GM06990 (cell line): ENCODE data around the gene LTBP2.

Source experiments
- DNase-seq: peaks from one replicate; pipeline ENCODE4 v3.0.0-alpha.2; 2011; ENCODE audit not compliant: insufficient read length; ENCODE audit errors: extremely low read depth
- H3K27me3 ChIP-seq: replicated peaks from 2 replicates; pipeline ENCODE4 v1.6.0; 2011; ENCODE audit warnings: low read length; ENCODE audit not compliant: control insufficient read depth, insufficient read depth
- H3K36me3 ChIP-seq: 2 replicates; pipeline ENCODE4 v1.5.1; 2011; ENCODE audit warnings: low read length; ENCODE audit not compliant: control insufficient read depth, insufficient read depth
- H3K4me3 ChIP-seq: replicated peaks from 2 replicates; pipeline ENCODE4 v1.5.1; 2011; ENCODE audit warnings: low read depth, mild to moderate bottlenecking, control low read depth, low read length
- CTCF ChIP-seq: IDR thresholded peaks from 2 replicates; pipeline ENCODE4 v1.5.1; 2011; ENCODE audit warnings: low read length, control low read depth, mild to moderate bottlenecking, inconsistent platforms; ENCODE audit not compliant: insufficient read depth, poor library complexity, severe bottlenecking

Gene LTBP2

GRCh38 chr14:74655599-74656395, 43.8 kb upstream of the LTBP2 start:
- H3K36me3 ChIP-seq: peaks cover 4% of the 10 kb centered on the region
- no peaks in the 10 kb centered on the region for H3K27me3 ChIP-seq
- no peak for TF ChIP-seq CTCF
- no peak overlapping the region for H3K4me3 ChIP-seq
- no peak for DNase-seq

GRCh38 chr14:74654931-74655330, 42.9 kb upstream of the LTBP2 start:
- no peak overlapping the region for H3K4me3 ChIP-seq
- no peak for TF ChIP-seq CTCF
- no peaks in the 10 kb centered on the region for H3K27me3 ChIP-seq
- DNase-seq: no peak
- H3K36me3 ChIP-seq: peaks cover 3% of the 10 kb centered on the region

- TF ChIP-seq CTCF: no peak
- H3K27me3 ChIP-seq: no peaks in the 10 kb centered on the region
- no peak for DNase-seq
- H3K36me3 ChIP-seq: peaks cover 3% of the 10 kb centered on the region
- H3K4me3 ChIP-seq: no peak overlapping the region
Observed at GRCh38 chr14:74653386-74654138, 41.5 kb upstream of the LTBP2 start.

- no peaks in the 10 kb centered on the region for H3K27me3 ChIP-seq
- no peak for DNase-seq
- TF ChIP-seq CTCF: no peak
- H3K4me3 ChIP-seq: no peak overlapping the region
- H3K36me3 ChIP-seq: peaks cover 2% of the 10 kb centered on the region
Observed at GRCh38 chr14:74652541-74652940, 40.5 kb upstream of the LTBP2 start.

GRCh38 chr14:74650927-74651686, 39.1 kb upstream of the LTBP2 start:
- DNase-seq: no peak
- TF ChIP-seq CTCF: no peak
- Histone ChIP-seq H3K4me3 (no peak overlapping the region), H3K36me3 (no peaks in the 10 kb centered on the region; the same call in 1 of the 2 replicates), H3K27me3 (no peaks in the 10 kb centered on the region)
